ENCODE results near the gene THBS4.

DNA sequence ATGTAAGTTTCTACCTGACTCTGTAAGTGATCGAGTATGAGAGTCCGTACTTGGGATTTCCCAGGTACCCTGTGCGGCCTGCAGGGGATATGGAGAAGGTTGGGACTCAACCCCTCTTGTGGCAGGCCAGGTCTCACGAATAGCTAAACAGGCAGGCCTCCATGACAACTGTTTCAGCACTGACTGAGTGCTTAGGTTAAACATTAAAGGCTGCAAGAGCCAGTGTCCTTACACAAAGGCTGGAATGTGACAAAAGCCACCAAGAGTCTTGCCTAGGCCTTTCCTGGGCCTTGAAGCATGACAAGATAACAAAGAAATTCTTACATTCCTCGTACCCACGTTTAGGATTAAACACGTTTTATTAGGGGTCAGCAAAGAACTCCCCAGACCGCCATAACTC lies 58.6 kb downstream of the THBS4 start:
- no peak for TF ChIP-seq YY1 (IDR thresholded peaks at IDR 0.05; ENCODE audit: insufficient read depth, insufficient read length)
- TF ChIP-seq ZNF274 (IDR thresholded peaks at IDR 0.05; ENCODE audit: low read depth, low read length) = no peak
- TF ChIP-seq SUZ12 (IDR thresholded peaks at IDR 0.05; ENCODE audit: extremely low read depth, insufficient read depth, insufficient read length) = no peak

Measured in NT2/D1 (cell line).